Activated gamma-delta T cell (primary cell): ENCODE data around the gene KRTAP10-1.
"Not testable (repeated sequence)": the region's sequence is repeated elsewhere in the genome, so short reads cannot be mapped to it uniquely, and the experiment has no call there.

Experiments
- DNase-seq: peaks from one replicate; lab custom pipeline; 2025; lab: John Stamatoyannopoulos, UW
- total RNA-seq, 2 donors: gene quantifications; one replicate each; lab custom pipeline; 2026; lab: John Stamatoyannopoulos, UW

Gene KRTAP10-1
- total RNA-seq: 0 reads per million in 2 donors

GRCh38 chr21:44539991-44540666 is at the start of gene KRTAP10-1:
Gene KRTAP10-1 (minus strand): TSS chr21:44540195. CDS start chr21:44540150, 45 bp downstream.
- DNase-seq: no peak

GRCh38 chr21:44589094-44589493 is 49.1 kb upstream of the KRTAP10-1 start:
- no peak for DNase-seq

GRCh38 chr21:44585892-44586291 is 45.9 kb upstream of the KRTAP10-1 start:
- DNase-seq: no peak

- DNase-seq: no peak
Observed at GRCh38 chr21:44583800-44584147, 43.8 kb upstream of the KRTAP10-1 start.

GRCh38 chr21:44583089-44583799 is 43.2 kb upstream of the KRTAP10-1 start:
- DNase-seq: no peak

- no peak for DNase-seq
Observed at GRCh38 chr21:44582055-44582454, 42.1 kb upstream of the KRTAP10-1 start.

GRCh38 chr21:44581158-44581557 is 41.2 kb upstream of the KRTAP10-1 start:
- DNase-seq: no peak

- DNase-seq: not testable (repeated sequence)
Observed at GRCh38 chr21:44580231-44580821, 40.3 kb upstream of the KRTAP10-1 start, which contains the start of gene KRTAP10-5. Gene KRTAP10-5 (minus strand): TSS chr21:44580604. CDS start chr21:44580578, 26 bp downstream.

- DNase-seq: no peak
Observed at GRCh38 chr21:44579833-44580144, 39.8 kb upstream of the KRTAP10-1 start.

- no peak for DNase-seq
Observed at GRCh38 chr21:44579056-44579832, 39.2 kb upstream of the KRTAP10-1 start.

- DNase-seq: no peak
Observed at GRCh38 chr21:44578371-44579055, 38.5 kb upstream of the KRTAP10-1 start.

- no peak for DNase-seq
Observed at GRCh38 chr21:44576025-44576420, 36.0 kb upstream of the KRTAP10-1 start.

GRCh38 chr21:44575307-44576024 is 35.5 kb upstream of the KRTAP10-1 start:
- DNase-seq: no peak

- no peak for DNase-seq
Observed at GRCh38 chr21:44574457-44575306, 34.7 kb upstream of the KRTAP10-1 start.

- DNase-seq: not testable (repeated sequence)
Observed at GRCh38 chr21:44573630-44574456, 33.8 kb upstream of the KRTAP10-1 start, which contains the start of gene KRTAP10-4. Gene KRTAP10-4 (plus strand): TSS chr21:44573729. CDS start chr21:44573759, 30 bp downstream.

GRCh38 chr21:44572959-44573583 is 33.1 kb upstream of the KRTAP10-1 start:
- no peak for DNase-seq

- DNase-seq: no peak
Observed at GRCh38 chr21:44571844-44572782, 32.1 kb upstream of the KRTAP10-1 start.
